HepG2 (cell line): ENCODE results near the gene UBAP2. TPM values are rescaled to one million over a fixed set of nuclear protein-coding genes. Genes with fewer than 3 reads are reported as not detected.
A peak's percentile ranks its signal among the peaks of the same experiment; 100 is the strongest.

ENCODE experiments used
- ATAC-seq: fragments of 200-7000 bp; cut with Tn5 transposase; 3 replicates; pipeline ENCODE4 v1.9.1; 2020; ENCODE audit warnings: mild to moderate bottlenecking, moderate library complexity
- BruUV-seq: library from RNA; stranded (reverse); fragments of 400-500 nt; replicated peaks from 2 replicates; lab custom pipeline; 2021; lab: Mats Ljungman, UMichigan
- CTCF ChIA-PET: fragments of 300-600 bp; formaldehyde crosslinking; extraction: SDS; loops from one replicate; lab custom pipeline; 2021; ENCODE audit warnings: low total read pairs, inconsistent platforms, low intra/inter-chr PET ratio; lab: Yijun Ruan, JAX
- POLR2A ChIA-PET: fragments of 350-600 bp; sonication (Branson Sonifier 250); formaldehyde crosslinking; loops from one replicate; lab custom pipeline; 2020; ENCODE audit warnings: antibody characterized with exemption, inconsistent platforms; lab: Yijun Ruan, JAX
- DNase-seq: peaks from one replicate; pipeline ENCODE4 v3.0.0-alpha.2; 2015; ENCODE audit warnings: low spot score
- FAIRE-seq: peaks from 3 replicates; lab custom pipeline; 2011; peaks lifted over from hg19 to GRCh38; lab: Jason Lieb, UNC
- H2AFZ ChIP-seq: one replicate; pipeline ENCODE4 v1.6.1; 2011; ENCODE audit warnings: low read length, inconsistent platforms
- H3K27ac ChIP-seq: fragments of 300-600 bp; 3 replicates; pipeline ENCODE4 v1.8.0; 2011; ENCODE audit warnings: mixed run types, mild to moderate bottlenecking, mixed read lengths, low read length, inconsistent platforms; ENCODE audit not compliant: insufficient read depth; ENCODE audit errors: extremely low read length
- H3K27me3 ChIP-seq, 2 experiments: fragments of 200-600 bp in 1 of 2; 2 replicates in 1 of 2; 3 replicates in 1 of 2; pipeline versions ENCODE4 v1.6.0 to v1.8.0; 2011; ENCODE audit warnings: low read length in 2 of 2, mild to moderate bottlenecking in 2 of 2, moderate library complexity in 2 of 2, inconsistent platforms in 1 of 2; ENCODE audit not compliant: insufficient read depth in 2 of 2, control insufficient read depth in 1 of 2
- H3K36me3 ChIP-seq, 2 experiments: fragments of 200-600 bp in 1 of 2; replicated peaks in 1 of 2; 2 replicates in 1 of 2; 3 replicates in 1 of 2; pipeline versions ENCODE4 v1.5.1 to v1.8.0; 2011; ENCODE audit warnings: low read length in 2 of 2, inconsistent platforms in 1 of 2; ENCODE audit not compliant: insufficient read depth in 2 of 2, control insufficient read depth in 1 of 2
- H3K4me1 ChIP-seq: 2 replicates; pipeline ENCODE4 v1.5.1; 2012; ENCODE audit warnings: low read length, inconsistent platforms; ENCODE audit not compliant: insufficient read depth
- H3K4me2 ChIP-seq: 2 replicates; pipeline ENCODE4 v1.6.0; 2011; ENCODE audit warnings: low read depth, low read length, inconsistent platforms
- H3K4me3 ChIP-seq, 3 experiments: fragments of 200-600 bp in 1 of 3; sonication (generic), shearing (Covaris generic) in 1 of 3; replicated peaks in 1 of 3; 2 replicates each; pipeline ENCODE4 v1.5.1; 2011 to 2016; ENCODE audit warnings: low read length in 3 of 3, inconsistent platforms in 2 of 3, low read depth in 2 of 3, mild to moderate bottlenecking in 2 of 3, control low read depth in 1 of 3, mixed read lengths in 1 of 3; ENCODE audit not compliant: insufficient read depth in 1 of 3
- H3K79me2 ChIP-seq: one replicate; pipeline ENCODE4 v1.6.1; 2011; ENCODE audit warnings: low read length, inconsistent platforms; ENCODE audit not compliant: insufficient read depth
- H3K9ac ChIP-seq: 2 replicates; pipeline ENCODE4 v1.6.0; 2011; ENCODE audit warnings: mild to moderate bottlenecking, low read depth, low read length, inconsistent platforms; ENCODE audit not compliant: insufficient read depth
- H3K9me3 ChIP-seq: 2 replicates; pipeline ENCODE4 v1.5.1; 2012; ENCODE audit warnings: mild to moderate bottlenecking, low read length
- H4K20me1 ChIP-seq: 2 replicates; pipeline ENCODE4 v1.6.0; 2011; ENCODE audit warnings: inconsistent platforms, mild to moderate bottlenecking, low read length, moderate library complexity; ENCODE audit not compliant: insufficient read depth
- ATF2 ChIP-seq: sonication (generic); formaldehyde crosslinking; IDR thresholded peaks from 2 replicates; pipeline ENCODE4 v1.4.0; 2020; ENCODE audit warnings: missing genetic modification reagents
- DMAP1 ChIP-seq: IDR thresholded peaks from 2 replicates; pipeline ENCODE4 v1.6.1; 2016
- PATZ1 ChIP-seq: sonication (generic); formaldehyde crosslinking; IDR thresholded peaks from 2 replicates; pipeline ENCODE4 v1.4.0; 2020; ENCODE audit warnings: missing genetic modification reagents
- WGBS: methylation state at CpG from one replicate; pipeline ENCODE4 v1.1.6; 2017; ENCODE audit warnings: low lambda C conversion rate; 5-methylcytosine and 5-hydroxymethylcytosine counted together
- in situ Hi-C: cut with HindIII; loops from 2 replicates; pipeline ENCODE4 v1.10.0; 2017; ENCODE audit warnings: low pct_unique_long_range_greater_than_20kb; ENCODE audit not compliant: extremely low pct_ligation_motif_present
- intact Hi-C: fragments of 100-400 bp; cut with micrococcal nuclease; formaldehyde crosslinking; loops from one replicate; pipeline ENCODE4 v1.10.0; 2022; ENCODE audit not compliant: unreplicated experiment
- polyA plus RNA-seq, 8 experiments: library from polyadenylated mRNA; depleted of rRNA in 3 of 8; stranded (reverse) in 7 of 8; unstranded in 1 of 8; fragments of >200 nt; fragmentation: Illumina TruSeq in 4 of 8; extraction: Trizol in 4 of 8; gene quantifications; 2 replicates each; pipeline versions ENCODE4 v1.2.1 to v1.2.3, GENCODE V29; 2011 to 2016; ENCODE audit warnings: low read depth in 4 of 8, missing spikeins in 1 of 8, mixed read lengths in 1 of 8; ENCODE audit not compliant: insufficient read depth in 1 of 8
- total RNA-seq, 5 experiments: library from RNA; depleted of rRNA; stranded (reverse); fragments of >200 nt; fragmentation: Illumina TruSeq; extraction: Trizol; gene quantifications; 2 replicates each; pipeline ENCODE4 v1.2.3, GENCODE V29; 2016; ENCODE audit warnings: low read depth in 1 of 5

Gene UBAP2
- total and polyA plus RNA-seq, 2 of the 13 experiments (the other 11 are each of a cell fraction or from before 2014, with no cell fraction given) = 19.0 to 22.0 TPM

GRCh38 chr9:34072410-34072809 lies 23.7 kb upstream of the UBAP2 start:
- peak overlapping the region; percentile 87 for H3K4me2 ChIP-seq
- ChIA-PET CTCF (no interaction called here), POLR2A (interaction anchor here (1.1 to 3.0 kb wide), 7 partner anchors 15 to 251 kb away, joined by 3 to 63 read pairs (median 4); partner anchors contain the start of genes UBAP1 and UBAP2)
- ATAC-seq (peak; percentile 3; the same call in 2 of the 3 replicates), FAIRE-seq (no peak), DNase-seq (no peak)
- H3K27ac ChIP-seq = peak overlapping the region; percentile 69
- peak overlapping the region in 2 of 3 experiments; percentile 17 to 57; a peak in 4 of 6 replicates for H3K4me3 ChIP-seq
- no peaks in the 10 kb centered on the region for H3K9me3 ChIP-seq
- in situ Hi-C loops (no loop called here), intact Hi-C loops (loop anchor here (5.0 kb wide), 1 partner anchor 130 kb away; no protein-coding TSS in a partner anchor)
- TSS peak; percentile 96 for BruUV-seq
- no peaks in the 10 kb centered on the region for H3K36me3 ChIP-seq
- H3K9ac ChIP-seq = peak overlapping the region; percentile 48
- peaks cover 49% of the 10 kb centered on the region for H3K4me1 ChIP-seq
- no peaks in the 10 kb centered on the region for H3K79me2 ChIP-seq
- peak overlapping the region; percentile 58 for H2AFZ ChIP-seq
- TF ChIP-seq ATF2 (CRISPR knock-in tag) (no peak), PATZ1 (no peak), DMAP1 (peak; percentile 14; the same call in 1 of the 2 replicates)
- WGBS = 29% methylated on average over 2 of the region's 2 CpGs
- no peaks in the 10 kb centered on the region for H3K27me3 ChIP-seq
- H4K20me1 ChIP-seq = no peaks in the 10 kb centered on the region
